Measurements from ENCODE around the gene ZSCAN12. TPM values are rescaled to one million over a fixed set of nuclear protein-coding genes. Genes with fewer than 3 reads are reported as not detected.

Gene ZSCAN12
- total and polyA plus RNA-seq, 2 of the 13 experiments (the other 11 are each of a cell fraction or from before 2014, with no cell fraction given), result 2.8 to 8.9 TPM

DNA sequence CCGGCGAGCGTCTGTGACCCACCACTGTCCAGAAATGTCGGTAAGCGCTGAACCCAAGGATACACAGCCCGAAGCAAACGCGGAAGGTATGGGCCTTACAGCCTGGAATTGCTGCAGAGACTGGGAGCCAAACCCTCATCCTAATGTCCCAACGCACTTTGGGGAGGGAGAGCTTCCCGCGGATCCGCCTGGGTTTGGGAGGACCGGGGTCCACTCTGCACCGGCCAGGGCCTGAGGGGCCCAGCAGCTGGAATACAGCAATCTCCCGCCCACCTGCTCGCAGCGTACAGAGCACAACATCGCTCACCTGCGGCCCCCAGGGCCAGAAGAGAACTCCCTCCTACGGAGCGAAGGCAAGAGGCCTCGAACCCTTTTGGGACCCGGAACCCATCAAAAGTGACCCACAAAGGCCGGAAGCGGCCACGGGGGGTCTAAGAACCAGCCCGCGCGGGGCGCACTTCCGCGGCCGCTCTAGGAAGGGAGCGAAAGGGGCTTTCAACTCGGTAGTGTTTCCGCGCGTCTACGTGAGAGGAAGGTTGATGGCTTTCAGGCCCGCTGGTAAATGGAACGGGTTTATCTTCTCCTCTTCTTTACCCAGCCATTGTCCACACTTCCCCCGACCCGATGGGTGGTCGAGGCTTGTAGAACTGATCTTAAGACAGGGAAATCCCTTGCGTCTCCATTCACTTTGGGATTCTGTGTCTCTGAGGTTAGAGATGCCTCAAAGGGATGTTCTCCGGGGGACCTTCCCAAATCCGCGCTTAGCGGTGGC, at the start of gene ZSCAN12 (continued):
- TF ChIP-seq, protein P1, sequence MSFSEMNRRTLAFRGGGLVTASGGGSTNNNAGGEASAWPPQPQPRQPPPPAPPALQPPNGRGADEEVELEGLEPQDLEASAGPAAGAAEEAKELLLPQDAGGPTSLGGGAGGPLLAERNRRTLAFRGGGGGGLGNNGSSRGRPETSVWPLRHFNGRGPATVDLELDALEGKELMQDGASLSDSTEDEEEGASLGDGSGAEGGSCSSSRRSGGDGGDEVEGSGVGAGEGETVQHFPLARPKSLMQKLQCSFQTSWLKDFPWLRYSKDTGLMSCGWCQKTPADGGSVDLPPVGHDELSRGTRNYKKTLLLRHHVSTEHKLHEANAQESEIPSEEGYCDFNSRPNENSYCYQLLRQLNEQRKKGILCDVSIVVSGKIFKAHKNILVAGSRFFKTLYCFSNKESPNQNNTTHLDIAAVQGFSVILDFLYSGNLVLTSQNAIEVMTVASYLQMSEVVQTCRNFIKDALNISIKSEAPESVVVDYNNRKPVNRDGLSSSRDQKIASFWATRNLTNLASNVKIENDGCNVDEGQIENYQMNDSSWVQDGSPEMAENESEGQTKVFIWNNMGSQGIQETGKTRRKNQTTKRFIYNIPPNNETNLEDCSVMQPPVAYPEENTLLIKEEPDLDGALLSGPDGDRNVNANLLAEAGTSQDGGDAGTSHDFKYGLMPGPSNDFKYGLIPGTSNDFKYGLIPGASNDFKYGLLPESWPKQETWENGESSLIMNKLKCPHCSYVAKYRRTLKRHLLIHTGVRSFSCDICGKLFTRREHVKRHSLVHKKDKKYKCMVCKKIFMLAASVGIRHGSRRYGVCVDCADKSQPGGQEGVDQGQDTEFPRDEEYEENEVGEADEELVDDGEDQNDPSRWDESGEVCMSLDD (CRISPR knock-in tag; IDR thresholded peaks at IDR 0.05; ENCODE audit: borderline replicate concordance), result no peak
- TF ChIP-seq SOX6 (IDR thresholded peaks at IDR 0.05) (no peak), SOX6 (CRISPR knock-in tag; IDR thresholded peaks at IDR 0.05) (peak; percentile 88), KAT8 (CRISPR knock-in tag; IDR thresholded peaks at IDR 0.05) (peak; percentile 100), JUN (CRISPR knock-in tag; IDR thresholded peaks at IDR 0.05) (peak; percentile 55; the same call in 1 of the 2 replicates), BRCA1 (CRISPR knock-in tag; IDR thresholded peaks at IDR 0.05) (peak; percentile 99), ZFAT (CRISPR knock-in tag; conservative IDR thresholded peaks at IDR 0.05) (0 out of 2 replicates have a peak, but pooled peaks have one; percentile 71), TP53 (CRISPR knock-in tag; conservative IDR thresholded peaks at IDR 0.05) (0 out of 2 replicates have a peak, but pooled peaks have one; percentile 60), ZNF777 (CRISPR knock-in tag; IDR thresholded peaks at IDR 0.05) (peak; percentile 69), ZNF333 (CRISPR knock-in tag; IDR thresholded peaks at IDR 0.05; ENCODE audit: borderline replicate concordance) (peak; percentile 99; the same call in 1 of the 2 replicates), ZNF737 (CRISPR knock-in tag; IDR thresholded peaks at IDR 0.05; ENCODE audit: borderline replicate concordance) (peak; percentile 88; the same call in 1 of the 2 replicates), ZFP36 (IDR thresholded peaks at IDR 0.05; ENCODE audit: borderline replicate concordance, low read depth, low read length, partially characterized antibody) (no peak), PCBP1 (IDR thresholded peaks at IDR 0.05; ENCODE audit: borderline replicate concordance, low read depth, low read length) (peak; percentile 89; the same call in 1 of the 2 replicates), MAFK (conservative IDR thresholded peaks at IDR 0.05 in 1 of 2, IDR thresholded peaks at IDR 0.05 in 1 of 2; ENCODE audit: low read length in 2 of 2) (no peak), TFDP2 (CRISPR knock-in tag; IDR thresholded peaks at IDR 0.05) (peak; percentile 89), FOXA1 (IDR thresholded peaks at IDR 0.05) (no peak), FOXA1 (CRISPR knock-in tag; IDR thresholded peaks at IDR 0.05) (peak; percentile 35; the same call in 1 of the 2 replicates), ZNF382 (CRISPR knock-in tag; IDR thresholded peaks at IDR 0.05; ENCODE audit: borderline replicate concordance) (no peak), ZNF782 (CRISPR knock-in tag; IDR thresholded peaks at IDR 0.05; ENCODE audit: borderline replicate concordance) (peak; percentile 82; the same call in 1 of the 2 replicates), SP140L (CRISPR knock-in tag; IDR thresholded peaks at IDR 0.05; ENCODE audit: borderline replicate concordance) (peak; percentile 48), ZBTB8A (CRISPR knock-in tag; IDR thresholded peaks at IDR 0.05; ENCODE audit: borderline replicate concordance, low read depth) (no peak), TAF1 (CRISPR knock-in tag; IDR thresholded peaks at IDR 0.05) (peak; percentile 93), ARNTL (CRISPR knock-in tag; IDR thresholded peaks at IDR 0.05) (peak; percentile 87; the same call in 1 of the 2 replicates)
- TF ChIP-seq, protein P2, sequence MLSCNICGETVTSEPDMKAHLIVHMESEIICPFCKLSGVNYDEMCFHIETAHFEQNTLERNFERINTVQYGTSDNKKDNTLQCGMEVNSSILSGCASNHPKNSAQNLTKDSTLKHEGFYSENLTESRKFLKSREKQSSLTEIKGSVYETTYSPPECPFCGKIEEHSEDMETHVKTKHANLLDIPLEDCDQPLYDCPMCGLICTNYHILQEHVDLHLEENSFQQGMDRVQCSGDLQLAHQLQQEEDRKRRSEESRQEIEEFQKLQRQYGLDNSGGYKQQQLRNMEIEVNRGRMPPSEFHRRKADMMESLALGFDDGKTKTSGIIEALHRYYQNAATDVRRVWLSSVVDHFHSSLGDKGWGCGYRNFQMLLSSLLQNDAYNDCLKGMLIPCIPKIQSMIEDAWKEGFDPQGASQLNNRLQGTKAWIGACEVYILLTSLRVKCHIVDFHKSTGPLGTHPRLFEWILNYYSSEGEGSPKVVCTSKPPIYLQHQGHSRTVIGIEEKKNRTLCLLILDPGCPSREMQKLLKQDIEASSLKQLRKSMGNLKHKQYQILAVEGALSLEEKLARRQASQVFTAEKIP (CRISPR knock-in tag; IDR thresholded peaks at IDR 0.05; ENCODE audit: borderline replicate concordance), result no peak

All from HepG2 (cell line).